ENCODE results near the gene HMCN2.
A peak's percentile ranks its signal among the peaks of the same experiment; 100 is the strongest.
"Not testable (repeated sequence)": the region's sequence is repeated elsewhere in the genome, so short reads cannot be mapped to it uniquely, and the experiment has no call there.

HMCN2 gene

DNA sequence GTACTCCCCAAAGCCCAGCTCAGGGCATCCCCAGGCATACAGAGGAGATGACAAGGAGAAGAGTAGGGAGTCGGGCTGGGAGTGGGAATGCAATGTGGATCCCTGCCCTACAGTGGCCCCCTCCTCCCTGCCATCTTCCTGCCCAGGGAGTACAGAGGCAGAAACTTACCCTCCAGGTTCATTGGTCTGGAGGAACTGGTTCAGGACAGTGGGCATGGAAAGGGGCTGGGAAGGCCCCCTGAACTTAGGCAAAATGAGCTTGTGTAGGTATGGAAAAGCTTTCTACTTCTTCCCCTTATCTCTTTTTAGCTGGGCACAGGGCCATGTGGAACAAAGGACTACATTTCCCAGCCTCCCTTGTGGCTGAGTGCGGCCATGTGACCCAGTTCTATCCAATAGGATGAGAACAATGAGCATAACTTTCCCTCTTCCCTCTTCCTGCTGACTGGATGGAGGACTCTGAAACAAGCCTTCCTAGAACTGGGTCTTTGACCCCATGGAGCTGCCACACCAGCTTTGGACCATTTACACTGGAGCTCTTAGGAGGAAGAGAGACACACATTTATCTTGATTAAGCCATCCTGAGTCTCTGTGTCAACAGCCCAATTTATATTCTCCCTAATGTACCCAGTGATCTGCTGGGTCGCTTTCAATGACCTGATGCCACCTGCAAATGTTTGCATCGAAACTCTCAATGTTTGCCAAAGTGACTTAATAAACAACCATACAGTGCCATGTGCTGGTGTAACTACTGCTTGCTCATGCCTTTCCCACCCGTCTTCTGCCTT, 25.0 kb upstream of the HMCN2 start:
- no peak for DNase-seq (ENCODE audit: low read depth, low spot score)

DNA sequence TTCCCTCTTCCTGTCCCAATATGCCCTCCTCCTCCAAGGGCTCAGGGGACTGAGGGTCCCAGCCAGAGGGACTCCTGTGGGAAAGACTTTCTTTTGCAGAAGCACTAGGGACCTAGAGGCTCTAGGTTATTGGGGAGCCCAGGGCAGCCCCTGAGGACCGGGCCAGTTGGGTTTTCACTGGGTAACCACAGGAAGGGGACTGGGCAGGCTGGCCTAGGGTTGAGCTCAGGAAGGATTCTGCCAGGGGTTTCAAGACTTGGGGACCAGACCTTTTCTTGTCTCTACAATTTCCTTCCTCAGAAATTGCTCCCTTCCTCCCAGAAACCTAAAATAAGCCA, 24.4 kb upstream of the HMCN2 start:
- DNase-seq (ENCODE audit: low read depth, low spot score), result no peak

DNA sequence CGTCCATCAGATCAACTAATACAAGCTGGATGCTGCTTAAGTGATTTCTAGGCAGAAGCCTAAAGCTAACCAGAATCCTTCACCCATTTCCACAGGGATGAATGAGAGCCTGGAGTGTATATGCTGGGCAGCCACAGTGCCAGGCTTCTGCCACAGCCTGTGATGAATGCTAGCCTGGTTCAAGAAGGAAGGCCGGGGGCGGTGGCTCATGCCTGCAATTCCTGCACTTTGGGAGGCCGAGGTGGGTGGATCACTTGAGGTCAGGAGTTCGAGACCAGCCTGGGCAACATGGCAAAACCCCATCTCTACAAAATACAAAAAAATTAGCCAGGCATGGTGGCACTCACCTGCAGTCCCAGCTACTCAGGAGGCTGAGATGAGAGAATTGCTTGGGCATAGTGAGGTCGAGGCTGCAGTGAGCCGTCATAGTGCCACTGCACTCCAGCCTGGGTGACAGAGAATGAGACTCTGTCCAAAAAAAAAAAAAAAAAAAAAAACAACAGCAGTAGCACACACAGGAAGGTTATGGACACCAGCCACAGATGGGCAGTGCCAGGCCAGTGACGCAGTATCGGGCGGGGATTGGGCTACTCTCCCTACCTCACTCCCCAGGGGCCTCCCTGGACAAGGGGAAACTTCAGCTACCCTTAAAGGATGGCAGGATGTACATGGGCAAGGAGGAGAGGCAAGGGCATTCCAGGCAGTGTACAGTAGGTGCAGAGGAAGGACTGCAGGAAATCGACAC, 23.1 kb upstream of the HMCN2 start:
- DNase-seq (ENCODE audit: low read depth, low spot score), result no peak

DNA sequence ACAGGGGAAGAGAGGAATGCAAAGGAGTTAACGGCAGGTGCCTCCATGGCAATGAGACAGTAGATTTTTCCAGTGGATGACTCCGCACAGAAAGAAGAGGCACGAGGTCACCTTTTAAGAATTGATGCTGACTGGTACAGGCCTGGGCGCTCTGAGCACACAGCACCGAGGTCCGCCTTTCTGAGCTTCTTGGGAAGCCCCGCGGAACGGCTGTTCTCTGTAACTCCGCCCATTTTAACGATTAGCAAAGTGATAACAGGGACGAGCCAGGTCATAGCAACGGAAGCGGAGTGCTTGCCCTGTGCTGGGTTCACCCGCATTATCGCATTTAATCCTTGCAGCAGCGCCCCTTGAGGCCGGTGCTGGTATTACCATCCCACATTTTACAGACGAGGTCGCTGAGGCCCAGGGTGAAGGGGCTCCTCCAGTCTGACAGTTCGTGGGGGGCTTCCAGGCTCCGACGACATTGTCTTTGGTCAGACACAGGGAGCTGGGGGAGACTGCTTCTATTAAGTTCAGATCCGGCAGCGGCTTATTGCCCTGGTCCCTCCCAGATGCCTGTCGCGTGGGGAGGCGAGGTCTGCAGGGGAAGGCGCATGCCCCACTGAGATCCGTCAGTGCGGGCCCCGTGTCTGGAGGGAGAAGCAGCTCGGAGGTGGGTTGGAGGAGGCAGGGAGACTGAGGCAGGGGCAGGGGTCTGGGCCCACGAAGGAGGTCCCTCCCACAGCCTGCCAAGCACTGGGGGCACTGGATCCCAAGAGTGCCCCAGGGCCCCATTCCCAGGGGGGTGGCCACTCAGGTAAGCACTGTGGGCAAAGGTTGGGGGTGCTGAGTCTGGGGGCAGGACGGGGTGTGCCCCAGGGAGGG, 22.3 kb upstream of the HMCN2 start:
- DNase-seq (ENCODE audit: low read depth, low spot score), result peak; percentile 54

DNA sequence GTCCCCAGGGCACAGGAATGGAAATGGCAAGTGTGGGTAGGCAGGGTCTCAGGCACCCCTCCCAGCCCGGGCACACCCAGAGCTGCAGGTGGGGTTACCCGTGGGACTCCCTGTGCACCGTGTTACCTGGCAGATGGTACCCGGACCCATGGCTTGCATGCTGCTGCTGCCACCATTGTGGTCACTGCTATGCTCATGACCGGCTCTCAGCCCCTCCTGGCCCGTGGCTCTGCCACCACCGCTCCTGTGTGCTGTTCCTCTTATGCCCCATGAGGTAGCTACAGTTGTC, 21.7 kb upstream of the HMCN2 start:
- DNase-seq (ENCODE audit: low read depth, low spot score), result no peak

DNA sequence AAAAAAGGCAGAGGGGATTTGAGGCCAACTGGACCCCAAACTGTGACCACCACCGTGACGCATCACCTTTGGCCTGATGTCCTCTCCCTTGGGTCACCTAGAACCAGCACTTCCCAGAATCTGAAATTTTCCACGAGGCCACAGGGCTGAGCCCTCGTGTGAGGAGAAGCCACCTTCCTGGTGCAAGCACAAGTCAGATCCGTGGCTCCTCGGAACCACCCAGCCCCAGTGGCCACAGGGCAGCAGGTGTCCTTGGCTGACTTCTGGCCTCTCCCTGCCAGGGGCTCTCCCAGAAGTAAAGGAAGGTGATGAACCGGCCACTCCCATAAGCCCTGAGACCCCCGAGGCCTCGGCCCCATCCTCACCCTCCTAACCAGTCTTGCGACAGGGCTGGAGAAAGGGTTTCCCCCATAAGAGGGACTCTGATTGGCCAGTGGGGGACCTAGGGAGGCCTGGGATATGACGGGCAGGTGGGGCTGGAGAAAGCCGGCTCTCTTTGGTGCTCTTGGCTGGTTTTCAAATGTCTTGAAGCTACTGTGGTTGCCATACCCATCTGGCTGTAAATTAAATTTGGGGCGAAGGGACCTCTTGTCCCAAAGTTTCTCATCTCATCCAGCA, 20.9 kb upstream of the HMCN2 start:
- no peak for DNase-seq (ENCODE audit: low read depth, low spot score)

DNA sequence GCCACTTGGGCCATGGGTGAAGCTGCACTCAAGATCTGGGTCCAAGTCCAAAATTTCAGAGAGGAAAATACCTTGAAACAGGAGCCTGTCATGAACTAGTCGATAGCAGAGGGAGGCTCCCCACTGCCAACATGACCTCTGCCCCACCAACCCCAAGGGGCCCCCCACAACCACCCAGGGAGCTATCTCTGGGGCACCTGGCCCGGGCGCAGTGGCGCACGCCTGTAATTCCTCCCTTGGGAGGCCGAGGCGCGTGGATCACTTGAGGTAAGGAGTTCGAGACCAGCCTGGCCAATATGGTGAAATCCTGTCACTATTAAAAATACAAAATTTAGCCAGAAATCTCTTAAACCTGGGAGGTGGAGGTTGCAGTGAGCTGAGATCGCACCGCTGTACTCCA, 20.1 kb upstream of the HMCN2 start:
- DNase-seq (ENCODE audit: low read depth, low spot score), result no peak

DNA sequence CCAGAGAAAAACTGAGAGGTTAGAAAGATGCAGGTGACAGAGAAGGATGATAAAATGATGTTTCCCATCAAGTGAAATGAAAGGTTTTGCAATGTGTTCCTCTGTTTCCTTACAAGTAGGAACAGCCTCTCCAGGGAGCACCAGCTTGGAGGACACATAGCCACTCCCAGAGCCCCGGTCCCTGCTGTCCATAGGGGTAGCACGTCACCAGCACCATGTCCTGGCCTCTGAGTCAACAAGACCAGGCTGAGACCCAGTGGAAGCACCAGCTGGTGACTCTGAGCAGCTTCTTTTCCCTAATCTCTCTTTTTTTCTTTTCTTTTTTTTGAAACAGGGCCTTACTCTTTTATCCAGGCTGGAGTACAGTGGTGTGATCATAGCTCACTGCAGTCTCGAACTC, 19.4 kb upstream of the HMCN2 start:
- DNase-seq (ENCODE audit: low read depth, low spot score), result no peak

DNA sequence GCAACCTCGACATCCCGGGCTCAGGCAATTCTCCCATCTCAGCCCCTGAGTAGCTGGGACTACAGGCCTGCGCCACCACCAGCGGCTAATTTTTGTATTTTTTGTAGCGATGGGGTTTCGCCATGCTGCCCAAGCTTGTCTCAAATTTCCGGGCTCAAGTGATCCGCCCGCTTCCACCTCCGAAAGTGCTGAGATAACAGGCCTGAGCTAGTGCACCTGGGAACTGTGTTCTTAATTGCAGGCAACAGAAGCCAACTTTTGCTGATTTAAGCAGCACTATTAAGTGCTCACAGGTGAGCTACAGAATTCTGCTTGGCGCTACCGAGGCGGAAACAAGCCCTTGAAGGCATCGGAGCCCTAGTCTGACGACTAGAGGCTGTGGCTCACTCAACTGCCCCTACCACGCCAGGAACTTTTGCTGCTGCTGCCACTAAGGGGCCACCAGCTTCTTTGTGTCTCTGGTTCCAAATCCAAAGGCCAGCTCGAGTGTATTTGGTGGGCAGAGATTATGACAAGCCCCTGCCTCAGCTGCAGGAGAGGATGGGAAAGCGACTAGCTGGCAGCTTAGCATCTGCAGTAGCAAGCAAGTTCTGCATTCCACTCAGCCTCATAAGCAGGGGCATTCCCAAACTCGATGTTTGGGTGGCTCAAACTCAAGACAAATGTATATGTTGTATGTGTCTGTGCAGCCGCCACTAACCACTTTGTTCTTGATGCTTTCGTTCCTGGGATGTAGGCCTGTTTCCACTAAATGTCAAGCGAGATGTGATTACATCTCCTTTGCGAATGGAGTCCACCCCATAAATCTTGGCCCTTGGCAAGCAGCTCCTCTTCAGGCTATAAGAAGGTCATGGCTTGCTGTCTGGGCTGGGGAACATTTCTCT, 10.6 kb upstream of the HMCN2 start:
- DNase-seq (ENCODE audit: low read depth, low spot score), result no peak

DNA sequence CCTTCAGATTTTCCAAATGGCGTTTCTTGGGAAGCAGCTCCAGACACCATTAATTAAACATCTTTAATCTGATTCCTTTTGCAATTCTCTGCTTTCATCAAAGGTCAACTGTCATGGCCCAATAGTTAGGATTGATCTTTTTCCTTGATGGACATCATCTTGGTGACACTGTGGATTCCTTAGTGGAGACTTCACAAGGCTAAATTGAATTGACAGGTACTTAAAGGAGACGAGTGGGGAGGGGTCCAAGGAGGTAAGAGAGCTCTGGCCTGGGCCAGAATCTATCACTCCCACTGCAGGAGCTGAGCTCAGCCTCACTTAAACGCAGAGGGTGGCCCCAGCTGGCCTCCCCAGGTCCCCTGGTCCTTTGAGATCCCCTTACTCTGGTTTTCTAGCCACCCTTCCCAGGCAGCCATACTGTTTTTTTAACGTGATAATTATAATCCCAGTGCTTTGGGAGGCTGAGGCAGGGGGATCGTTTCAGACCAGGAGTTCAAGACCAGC, 9.9 kb upstream of the HMCN2 start:
- no peak for DNase-seq (ENCODE audit: low read depth, low spot score)

DNA sequence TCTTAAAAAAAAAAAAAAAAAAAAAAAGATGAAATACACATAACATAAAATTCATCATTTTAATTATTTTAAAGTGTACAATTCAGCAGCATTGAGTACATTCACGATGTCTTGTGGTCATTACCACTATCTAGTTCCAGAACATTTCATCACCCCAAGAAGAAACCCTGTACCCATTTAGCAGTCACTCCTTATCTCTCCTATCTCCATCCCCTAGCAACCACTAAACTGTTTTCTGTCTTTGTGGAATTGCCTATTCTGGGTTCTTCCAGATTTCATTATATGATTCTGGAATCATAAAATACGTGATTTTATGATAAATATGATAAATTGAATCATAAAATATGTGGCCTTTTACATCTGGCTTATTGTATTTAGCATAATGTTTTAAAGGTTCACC, 8.9 kb upstream of the HMCN2 start:
- no peak for DNase-seq (ENCODE audit: low read depth, low spot score)

DNA sequence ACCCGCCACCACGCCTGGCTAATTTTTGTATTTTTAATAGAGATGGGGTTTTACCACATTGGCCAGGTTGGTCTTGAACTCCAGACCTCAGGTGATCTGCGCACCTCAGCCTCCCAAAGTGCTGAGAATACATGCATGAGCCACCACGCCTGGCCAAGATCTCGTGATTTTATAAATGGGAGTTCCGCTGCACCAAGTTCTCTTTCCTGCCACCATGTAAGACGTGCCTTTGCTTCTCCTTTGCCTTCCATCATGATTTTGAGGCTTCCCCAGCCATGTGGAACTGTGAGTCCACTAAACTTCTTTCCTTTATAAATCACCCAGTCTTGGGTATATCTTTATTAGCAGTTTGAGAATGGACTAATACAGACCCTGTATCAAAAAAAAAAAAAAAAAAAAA, 7.4 kb upstream of the HMCN2 start:
- not testable (repeated sequence) for DNase-seq (ENCODE audit: low read depth, low spot score)

DNA sequence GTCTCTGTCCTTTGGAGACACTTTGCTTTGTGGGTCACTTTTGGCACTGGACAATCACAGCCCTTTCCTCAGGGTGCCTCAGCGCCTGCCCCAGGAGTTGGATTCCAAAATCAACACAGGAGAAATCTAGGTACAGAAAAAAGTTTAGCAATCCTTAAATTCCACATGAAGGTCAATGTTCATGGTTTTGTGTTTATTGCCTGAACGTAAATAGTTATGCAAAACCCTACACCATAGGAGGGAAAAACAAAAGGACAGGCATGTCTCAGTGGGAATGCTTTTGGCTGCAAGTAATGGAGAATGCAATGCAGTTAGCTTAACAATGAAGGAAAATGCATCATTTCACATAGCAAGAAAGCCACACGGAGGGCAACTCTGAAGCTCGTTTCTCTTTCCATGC, 6.5 kb upstream of the HMCN2 start:
- no peak for DNase-seq (ENCODE audit: low read depth, low spot score)

DNA sequence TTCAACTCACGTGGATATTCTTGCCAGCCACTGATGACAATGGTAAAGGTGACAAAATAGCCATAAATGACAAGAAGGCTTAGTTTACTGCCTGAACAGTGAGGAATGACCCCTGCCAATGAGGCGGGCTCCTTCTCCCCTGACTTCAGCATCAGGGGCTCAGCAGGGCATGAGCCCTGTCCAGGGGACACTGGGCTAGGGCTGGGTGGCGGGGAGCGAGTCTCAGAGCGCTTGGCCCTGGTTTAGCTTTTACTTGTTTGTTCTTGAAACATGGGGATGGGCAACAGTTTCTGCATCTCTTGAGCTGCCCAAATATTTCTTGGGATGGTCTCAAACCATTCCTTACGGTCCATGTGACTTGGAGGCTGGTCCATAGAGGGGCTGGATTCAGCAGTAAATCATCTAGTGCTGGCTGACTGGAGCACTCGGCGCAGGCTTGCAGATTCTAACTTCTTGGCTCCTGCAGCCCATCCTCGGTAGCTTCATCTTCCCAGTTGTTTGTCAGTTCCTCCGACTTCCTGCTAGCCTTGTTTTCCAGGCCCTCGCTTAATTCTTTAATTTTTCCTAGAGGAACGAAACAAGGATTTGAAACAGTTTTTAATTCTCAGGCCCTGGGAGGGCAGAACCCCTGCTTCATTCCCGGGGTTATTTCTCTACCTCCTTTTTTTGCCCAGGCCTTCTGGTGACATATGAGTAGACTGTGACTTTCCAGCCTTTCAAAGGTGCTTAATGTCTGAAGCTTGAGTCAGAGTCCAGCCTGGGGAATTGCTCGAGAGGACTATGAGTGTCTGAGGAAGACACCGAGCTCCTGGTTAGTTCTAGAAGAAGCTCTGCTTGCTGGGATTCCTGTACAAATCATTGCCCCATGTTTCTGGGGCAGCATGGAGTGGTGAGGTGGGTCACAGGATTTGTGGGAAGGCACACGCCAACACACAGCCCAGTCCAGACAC, 4.5 kb upstream of the HMCN2 start:
- DNase-seq (ENCODE audit: low read depth, low spot score), result no peak

DNA sequence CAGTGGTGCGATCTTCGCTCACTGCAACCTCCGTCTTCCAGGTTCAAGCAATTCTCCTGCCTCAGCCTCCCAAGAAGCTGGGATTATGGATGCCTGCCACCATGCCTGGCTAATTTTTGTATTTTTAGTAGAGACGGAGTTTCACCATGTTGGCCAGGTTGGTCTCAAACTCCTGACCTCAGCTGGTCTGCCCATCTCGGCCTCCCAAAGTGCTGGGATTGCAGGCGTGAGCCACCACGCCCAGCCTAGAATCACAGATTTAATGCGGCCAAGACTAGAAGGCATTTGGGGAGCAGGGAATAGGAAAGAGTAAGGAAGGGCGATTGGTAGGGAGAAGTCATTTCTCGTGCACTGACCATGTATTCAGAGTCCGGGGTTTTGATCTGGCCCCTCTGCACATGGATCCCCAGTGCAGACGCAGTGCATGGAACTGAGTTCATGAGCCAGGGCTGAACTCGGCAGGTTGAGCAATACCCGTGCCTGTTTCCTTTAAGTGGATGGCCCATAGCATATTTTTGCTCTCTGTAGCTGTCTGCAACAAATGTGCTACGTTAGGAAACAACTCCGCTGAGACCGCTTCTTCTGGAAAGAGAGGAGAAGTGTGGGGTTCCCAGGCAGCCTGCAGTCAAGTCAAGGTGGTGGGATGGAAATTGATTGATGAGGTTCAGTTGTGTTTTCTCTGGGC, 3.4 kb upstream of the HMCN2 start:
- no peak for DNase-seq (ENCODE audit: low read depth, low spot score)

DNA sequence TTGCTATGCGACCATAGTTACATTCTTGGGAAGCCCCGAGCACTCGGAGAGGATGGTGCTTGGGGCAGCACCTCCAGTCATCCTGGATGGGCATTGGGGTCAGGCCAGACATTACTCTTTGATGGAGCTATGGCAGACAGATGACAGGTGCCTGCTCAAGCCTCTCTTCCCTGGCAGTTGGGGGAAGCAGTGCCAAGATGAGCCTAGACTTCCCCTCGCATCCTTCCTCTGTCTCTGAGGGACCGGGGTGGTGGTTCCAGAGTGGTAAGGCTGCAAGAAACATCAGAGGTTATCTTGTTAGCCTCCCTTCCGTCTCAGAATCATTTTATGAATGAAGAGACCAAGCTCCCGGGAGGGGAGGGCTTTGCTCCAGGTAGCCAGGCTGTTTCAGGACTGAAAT, 2.8 kb upstream of the HMCN2 start:
- DNase-seq (ENCODE audit: low read depth, low spot score), result no peak

DNA sequence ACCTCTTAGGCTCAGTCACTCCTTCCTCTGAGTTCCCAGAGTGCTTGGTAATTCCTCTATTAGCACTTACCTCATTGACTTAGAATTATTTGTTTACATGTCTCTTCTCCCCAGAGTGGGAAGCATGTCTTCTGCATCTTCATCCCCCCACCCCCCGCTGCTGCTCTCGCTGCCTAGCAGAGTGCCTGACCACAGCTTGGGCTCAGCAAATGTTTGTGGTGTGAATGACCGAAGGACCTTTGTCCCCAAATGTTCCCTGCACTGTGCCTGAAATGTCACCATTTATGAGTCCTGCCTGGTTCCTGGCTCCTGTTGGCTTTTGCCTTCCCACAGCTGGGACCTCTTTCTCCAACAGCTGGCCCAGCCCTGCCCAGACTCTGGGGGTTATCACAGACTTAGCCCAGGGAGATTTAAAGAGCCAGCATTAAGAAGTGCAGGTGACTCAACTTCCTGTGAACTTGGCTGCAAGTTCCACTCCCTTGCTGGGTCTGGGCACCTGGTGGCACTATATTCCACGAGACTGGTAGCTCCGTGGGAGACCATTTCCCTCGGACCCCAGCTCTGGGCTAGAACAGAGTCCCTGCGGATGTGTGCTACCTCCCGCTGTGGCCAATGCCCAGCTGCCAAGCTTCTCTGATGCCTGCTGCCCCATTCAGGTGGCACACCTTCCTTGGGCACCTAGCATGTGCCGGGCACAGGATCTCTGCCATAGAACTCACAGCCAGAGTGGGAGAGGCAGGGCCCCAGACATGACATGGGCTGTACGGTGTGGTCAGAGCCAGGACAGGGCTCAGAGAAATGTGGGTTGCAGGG, 1.8 kb upstream of the HMCN2 start:
- no peak for DNase-seq (ENCODE audit: low read depth, low spot score)

All from activated naive CD8-positive, alpha-beta T cell treated with anti-CD3 and anti-CD28 coated beads, Interleukin-2, amount 50 U/mL, for 16 hours (primary cell).